GM18873 (cell line): Measurements from ENCODE around the gene EHMT1.
"Not testable (repeated sequence)": the region's sequence is repeated elsewhere in the genome, so short reads cannot be mapped to it uniquely, and the experiment has no call there.

Experiments used
- ATAC-seq: cut with Tn5 transposase; IDR thresholded peaks from one replicate; pipeline ENCODE4 v1.9.1; 2021; ENCODE audit warnings: mild to moderate bottlenecking, moderate library complexity, moderate number of reproducible peaks; ENCODE audit not compliant: unreplicated experiment, low FRiP score

EHMT1 gene

GRCh38 chr9:137778914-137779313 is 160.1 kb downstream of the EHMT1 start:
- ATAC-seq, result no peak

- not testable (repeated sequence) for ATAC-seq
Observed at GRCh38 chr9:137780031-137780430, 161.2 kb downstream of the EHMT1 start.

GRCh38 chr9:137781906-137782585 is 163.2 kb downstream of the EHMT1 start:
- no peak for ATAC-seq

- no peak for ATAC-seq
Observed at GRCh38 chr9:137783521-137783920, 164.7 kb downstream of the EHMT1 start.

- no peak for ATAC-seq
Observed at GRCh38 chr9:137784046-137784445, 165.2 kb downstream of the EHMT1 start.

- no peak for ATAC-seq
Observed at GRCh38 chr9:137784641-137785513, 166.1 kb downstream of the EHMT1 start.

- no peak for ATAC-seq
Observed at GRCh38 chr9:137785704-137786161, 166.9 kb downstream of the EHMT1 start.

GRCh38 chr9:137786511-137786920 is 167.7 kb downstream of the EHMT1 start:
- no peak for ATAC-seq

- no peak for ATAC-seq
Observed at GRCh38 chr9:137787381-137787780, 168.6 kb downstream of the EHMT1 start.

- ATAC-seq, result no peak
Observed at GRCh38 chr9:137787786-137788505, 169.1 kb downstream of the EHMT1 start.

GRCh38 chr9:137788561-137789294 is 169.9 kb downstream of the EHMT1 start:
- no peak for ATAC-seq

- ATAC-seq, result no peak
Observed at GRCh38 chr9:137789295-137789895, 170.6 kb downstream of the EHMT1 start.

- ATAC-seq, result no peak
Observed at GRCh38 chr9:137791947-137792346, 173.1 kb downstream of the EHMT1 start.

- no peak for ATAC-seq
Observed at GRCh38 chr9:137793196-137793841, 174.5 kb downstream of the EHMT1 start.

GRCh38 chr9:137795156-137795666 is 176.4 kb downstream of the EHMT1 start:
- no peak for ATAC-seq

- no peak for ATAC-seq
Observed at GRCh38 chr9:137797206-137798120, 178.7 kb downstream of the EHMT1 start.

GRCh38 chr9:137798142-137798541 is 179.3 kb downstream of the EHMT1 start:
- no peak for ATAC-seq
